OCI-LY3 (cell line): ENCODE data around the gene LYSET.

Experiments used
- EZH2phosphoT487 ChIP-seq: fragments of 200-600 bp; shearing (Covaris generic); IDR thresholded peaks from 2 replicates; pipeline ENCODE4 v1.6.1; 2018; ENCODE audit warnings: antibody characterized with exemption, mixed run types, low read depth
- TF ChIP-seq, protein P1 (sequence below): fragments of 200-600, 300-600 bp; sonication (generic); IDR thresholded peaks from 2 replicates; pipeline ENCODE4 v1.5.1; 2014; ENCODE audit warnings: antibody characterized with exemption, low read length, low read depth

GRCh38 chr14:93206793-93207467 is 21.8 kb downstream of the LYSET start, which contains the start of the genes GON7 and UBR7:
- TF ChIP-seq, protein P1, sequence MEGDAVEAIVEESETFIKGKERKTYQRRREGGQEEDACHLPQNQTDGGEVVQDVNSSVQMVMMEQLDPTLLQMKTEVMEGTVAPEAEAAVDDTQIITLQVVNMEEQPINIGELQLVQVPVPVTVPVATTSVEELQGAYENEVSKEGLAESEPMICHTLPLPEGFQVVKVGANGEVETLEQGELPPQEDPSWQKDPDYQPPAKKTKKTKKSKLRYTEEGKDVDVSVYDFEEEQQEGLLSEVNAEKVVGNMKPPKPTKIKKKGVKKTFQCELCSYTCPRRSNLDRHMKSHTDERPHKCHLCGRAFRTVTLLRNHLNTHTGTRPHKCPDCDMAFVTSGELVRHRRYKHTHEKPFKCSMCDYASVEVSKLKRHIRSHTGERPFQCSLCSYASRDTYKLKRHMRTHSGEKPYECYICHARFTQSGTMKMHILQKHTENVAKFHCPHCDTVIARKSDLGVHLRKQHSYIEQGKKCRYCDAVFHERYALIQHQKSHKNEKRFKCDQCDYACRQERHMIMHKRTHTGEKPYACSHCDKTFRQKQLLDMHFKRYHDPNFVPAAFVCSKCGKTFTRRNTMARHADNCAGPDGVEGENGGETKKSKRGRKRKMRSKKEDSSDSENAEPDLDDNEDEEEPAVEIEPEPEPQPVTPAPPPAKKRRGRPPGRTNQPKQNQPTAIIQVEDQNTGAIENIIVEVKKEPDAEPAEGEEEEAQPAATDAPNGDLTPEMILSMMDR, result no peak; the same call in 1 of the 2 replicates
- no peak for TF ChIP-seq EZH2phosphoT487
